GM18951 (cell line): ENCODE measurements around the gene FZD10.

Source experiments
- POLR2A ChIP-seq: IDR thresholded peaks from 4 replicates; pipeline ENCODE4 v1.6.1; 2011; ENCODE audit warnings: mild to moderate bottlenecking; ENCODE audit not compliant: insufficient read length, insufficient read depth; ENCODE audit errors: extremely low read depth
- in situ Hi-C: fragments of 300-500 bp; cut with MboI; formaldehyde crosslinking; loops from one replicate; pipeline ENCODE4 v1.12.0; 2022; ENCODE audit warnings: low sequenced_read_pairs, mixed read lengths, inconsistent platforms; ENCODE audit not compliant: unreplicated experiment

Gene FZD10

DNA sequence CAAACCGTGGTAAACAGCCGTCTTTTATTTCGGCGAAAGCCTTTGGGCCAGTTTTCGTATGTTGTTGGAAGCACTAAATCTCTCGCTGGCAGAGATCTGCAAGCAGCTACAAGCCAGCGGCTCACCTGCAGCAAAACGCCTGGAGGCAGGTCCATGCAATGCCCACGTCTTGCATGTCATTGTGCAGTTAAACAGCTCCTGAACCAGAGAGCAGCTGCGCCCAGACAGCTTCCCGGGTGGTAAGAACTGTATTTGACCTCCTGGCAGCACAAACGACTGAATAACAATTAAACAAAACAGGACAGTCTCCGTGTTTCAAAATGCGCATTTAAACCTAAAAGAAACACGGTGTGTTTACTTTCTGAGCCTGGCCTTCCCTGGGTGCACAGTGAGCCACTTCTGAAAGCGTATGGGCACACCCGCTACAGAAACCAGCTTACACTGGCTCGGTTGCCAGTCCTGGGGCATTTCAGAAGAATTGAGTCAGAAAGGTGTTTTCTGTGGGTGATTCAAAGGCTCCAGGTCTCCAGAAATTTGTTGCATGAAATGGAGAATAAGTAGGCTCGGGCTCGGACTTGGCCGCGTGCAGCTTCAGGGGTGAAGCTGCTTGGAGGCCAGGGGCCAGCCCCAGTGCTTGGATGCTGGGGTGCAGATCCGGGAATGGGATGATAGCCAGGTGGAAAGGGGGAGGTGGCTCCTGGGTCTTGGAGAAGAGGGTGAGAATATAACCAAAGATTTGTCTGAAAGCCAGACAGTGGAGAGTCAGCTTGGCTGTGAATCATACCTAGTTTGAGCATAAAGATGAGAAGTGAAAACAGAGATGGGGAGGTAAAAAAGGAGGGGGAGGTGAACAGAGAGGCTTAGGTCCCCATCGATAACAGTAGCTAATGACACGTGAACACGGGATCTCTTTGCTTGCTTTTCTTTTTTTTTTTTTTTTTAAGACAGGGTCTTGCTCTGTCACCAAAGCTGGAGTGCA, 24.9 kb upstream of the FZD10 start:
- no peak for TF ChIP-seq POLR2A
- in situ Hi-C loops, result no loop called here

- in situ Hi-C loops, result no loop called here
- no peak for TF ChIP-seq POLR2A
Measured at GRCh38 chr12:130138478-130138877, 23.8 kb upstream of the FZD10 start.

DNA sequence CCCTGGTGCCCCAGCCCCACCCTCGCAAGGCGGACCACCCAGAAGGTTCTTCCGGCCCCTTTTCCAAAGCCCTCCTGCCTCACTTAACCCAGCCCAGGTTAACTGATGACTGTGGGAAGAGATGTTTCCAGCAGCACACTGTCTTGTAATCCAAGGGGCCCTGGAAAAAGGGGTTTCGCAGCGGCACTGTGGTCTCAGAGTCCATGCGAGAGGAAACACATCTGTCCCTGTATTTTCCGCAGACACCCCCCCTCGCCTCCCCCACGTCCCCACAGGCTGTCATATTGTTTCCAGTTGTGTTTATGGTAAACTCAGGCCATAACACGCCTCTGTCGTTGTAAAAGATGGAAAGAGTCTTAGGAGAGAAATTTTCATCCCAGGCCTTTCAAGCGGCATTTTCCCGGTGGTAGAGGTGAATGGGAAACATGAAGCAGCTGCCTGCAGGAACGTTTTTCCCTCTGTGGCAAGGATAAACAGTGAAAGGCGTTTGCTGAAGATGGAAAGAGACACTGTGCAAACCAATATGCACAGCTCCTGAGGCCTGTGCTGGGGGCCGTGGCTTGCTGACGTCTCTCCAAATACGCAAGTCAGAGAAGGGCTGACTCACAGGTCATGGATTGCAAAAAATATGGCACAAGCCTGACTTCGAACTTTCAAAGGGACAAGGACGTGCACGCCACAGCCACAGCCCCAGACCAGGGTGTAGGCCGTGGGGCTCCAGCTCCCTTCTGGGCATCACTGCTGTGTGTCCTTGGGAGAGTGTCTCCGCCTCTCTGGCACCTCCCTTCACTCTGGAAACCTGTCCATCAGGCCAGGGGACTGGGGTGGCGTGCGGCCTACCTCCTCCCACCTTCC, 22.5 kb upstream of the FZD10 start:
- no peak for TF ChIP-seq POLR2A
- in situ Hi-C loops, result no loop called here

- TF ChIP-seq POLR2A, result no peak
- in situ Hi-C loops, result no loop called here
Measured at GRCh38 chr12:130141105-130141504, 21.2 kb upstream of the FZD10 start.

DNA sequence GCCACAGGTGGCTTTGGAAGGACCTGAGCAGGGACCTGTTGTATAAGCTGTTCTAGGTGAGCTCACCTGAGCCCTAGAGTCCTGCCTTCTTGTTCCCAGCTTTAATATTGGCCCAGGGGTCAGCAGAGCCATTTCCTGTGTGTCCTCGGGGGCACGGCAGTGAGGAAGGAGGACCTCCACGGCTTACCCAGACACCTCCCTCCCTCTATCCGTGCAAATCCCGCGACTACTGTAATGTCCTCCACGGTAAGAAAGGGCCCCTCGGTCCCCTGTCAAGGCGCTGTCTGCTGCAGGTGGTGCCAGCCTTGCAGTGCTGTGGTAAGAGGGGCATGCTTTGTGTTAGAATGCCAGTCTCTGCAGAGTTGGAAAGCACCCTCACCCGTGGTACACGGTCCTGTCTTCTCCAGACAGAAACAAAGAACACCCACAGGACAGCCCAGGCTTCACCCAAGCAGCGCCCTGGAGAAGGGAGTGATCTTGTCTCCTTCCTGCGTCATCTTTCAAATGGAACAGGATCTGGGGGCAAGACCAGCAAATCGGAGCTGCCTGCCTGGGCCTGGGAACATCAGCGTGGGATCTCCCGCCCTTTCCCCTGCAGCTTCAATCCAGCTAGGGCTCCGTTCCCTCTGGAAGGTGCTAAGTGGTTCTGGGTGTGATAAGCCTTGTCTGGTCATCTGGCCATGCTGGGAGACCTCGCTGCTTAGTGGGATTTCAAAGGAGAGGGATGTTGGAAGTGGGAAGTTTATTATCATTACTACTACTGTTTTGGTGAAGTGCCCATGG, 20.2 kb upstream of the FZD10 start:
- no peak for TF ChIP-seq POLR2A
- in situ Hi-C loops, result no loop called here

DNA sequence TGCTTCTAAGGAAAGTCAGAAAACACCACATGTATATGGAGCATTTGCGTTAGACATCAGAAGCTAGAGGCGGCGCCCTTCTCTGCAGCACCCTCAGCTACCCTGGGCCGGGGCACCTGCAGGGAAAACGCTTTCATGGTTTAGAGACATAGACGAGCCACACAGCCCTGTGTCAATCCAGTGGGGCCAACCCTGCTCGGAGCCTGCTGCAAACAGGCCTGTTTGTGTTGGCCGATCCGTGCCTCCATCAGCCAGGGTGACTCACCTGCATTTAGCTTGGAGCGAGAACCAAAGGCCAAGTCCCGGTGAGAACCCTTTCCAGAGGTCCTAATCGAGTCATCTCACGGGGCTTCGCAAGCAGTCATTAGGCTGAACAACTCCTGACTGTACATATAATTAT, 19.5 kb upstream of the FZD10 start:
- no peak for TF ChIP-seq POLR2A
- in situ Hi-C loops, result no loop called here

GRCh38 chr12:130143136-130143535, 19.1 kb upstream of the FZD10 start:
- in situ Hi-C loops, result no loop called here
- no peak for TF ChIP-seq POLR2A

DNA sequence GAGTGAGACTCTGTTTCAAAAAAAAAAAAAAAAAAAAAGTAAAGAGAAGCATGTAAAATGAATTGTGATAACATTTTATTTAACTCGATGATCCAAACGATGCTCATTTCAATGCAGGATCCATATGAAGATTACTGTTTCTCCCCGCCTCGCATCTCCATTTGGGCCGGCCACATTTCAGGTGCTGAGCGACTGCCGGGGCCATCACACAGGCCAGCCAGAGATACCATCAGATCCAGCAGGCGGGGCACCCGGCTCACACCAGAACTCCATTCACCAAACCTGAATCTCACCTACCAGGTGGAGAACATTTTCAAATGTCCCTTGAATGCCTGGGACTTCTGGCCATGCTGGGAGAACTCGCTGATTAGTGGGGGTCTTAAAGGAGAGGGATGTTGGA, 18.0 kb upstream of the FZD10 start:
- in situ Hi-C loops, result no loop called here

GRCh38 chr12:130145731-130146130, 16.5 kb upstream of the FZD10 start:
- in situ Hi-C loops, result no loop called here
- TF ChIP-seq POLR2A, result no peak

More for the DNA sequence above, 18.0 kb upstream of the FZD10 start:
- no peak for TF ChIP-seq POLR2A

GRCh38 chr12:130146176-130146931, 15.9 kb upstream of the FZD10 start:
- in situ Hi-C loops, result no loop called here
- TF ChIP-seq POLR2A, result no peak

GRCh38 chr12:130147875-130148596, 14.2 kb upstream of the FZD10 start:
- in situ Hi-C loops, result no loop called here
- no peak for TF ChIP-seq POLR2A

GRCh38 chr12:130151846-130152245, 10.4 kb upstream of the FZD10 start:
- in situ Hi-C loops, result no loop called here
- no peak for TF ChIP-seq POLR2A

- in situ Hi-C loops, result no loop called here
Measured at GRCh38 chr12:130152386-130152785, 9.9 kb upstream of the FZD10 start.

More at GRCh38 chr12:130152386-130152785, 9.9 kb upstream of the FZD10 start:
- TF ChIP-seq POLR2A, result no peak
